Mucosa of rectum (tissue), 2 donors: Measurements from ENCODE around the gene SLF1.

ENCODE experiments used
- H3K27ac ChIP-seq, 2 donors: one replicate each; pipeline ENCODE4 v1.7.0; 2013; ENCODE audit warnings: inconsistent platforms in 2 of 2, low read depth in 2 of 2, low read length in 2 of 2
- H3K27me3 ChIP-seq, 2 donors: one replicate each; pipeline ENCODE4 v1.7.0; 2013; ENCODE audit warnings: low read length in 2 of 2; ENCODE audit not compliant: control insufficient read depth in 2 of 2, insufficient read depth in 2 of 2
- H3K36me3 ChIP-seq, 2 donors: one replicate each; pipeline ENCODE4 v1.7.0; 2013; ENCODE audit warnings: low read length in 2 of 2; ENCODE audit not compliant: control insufficient read depth in 2 of 2, insufficient read depth in 2 of 2
- H3K4me1 ChIP-seq, 2 donors: one replicate each; pipeline ENCODE4 v1.7.0; 2013; ENCODE audit warnings: low read length in 2 of 2, mild to moderate bottlenecking in 1 of 2; ENCODE audit not compliant: control insufficient read depth in 2 of 2, insufficient read depth in 2 of 2
- H3K4me3 ChIP-seq, 2 donors: one replicate each; pipeline ENCODE4 v1.7.0; 2013; ENCODE audit warnings: low read length in 2 of 2
- H3K9ac ChIP-seq, 2 donors: one replicate each; pipeline ENCODE4 v1.7.0; 2013; ENCODE audit warnings: low read length in 2 of 2, low read depth in 1 of 2, mild to moderate bottlenecking in 1 of 2
- H3K9me3 ChIP-seq, 2 donors: one replicate each; pipeline ENCODE4 v1.7.0; 2013; ENCODE audit warnings: low read length in 2 of 2; ENCODE audit not compliant: control insufficient read depth in 2 of 2
- donor health status: healthy.
- donor health status: Normal muscosa, but diverticular disease.

SLF1 gene

GRCh38 chr5:94658272-94658671 is 39.8 kb downstream of the SLF1 start:
- Histone ChIP-seq H3K9me3 (no peaks in the 10 kb centered on the region), H3K9ac (no peak overlapping the region), H3K36me3 (peaks cover 4 to 6% of the 10 kb centered on the region in 2 donors), H3K4me3 (no peak overlapping the region), H3K4me1 (no peaks in the 10 kb centered on the region), H3K27me3 (no peaks in the 10 kb centered on the region), H3K27ac (no peak overlapping the region)

GRCh38 chr5:94660506-94660905 is 42.0 kb downstream of the SLF1 start:
- Histone ChIP-seq H3K27me3 (no peaks in the 10 kb centered on the region), H3K4me3 (no peak overlapping the region), H3K36me3 (peaks cover 5 to 8% of the 10 kb centered on the region in 2 donors), H3K9me3 (no peaks in the 10 kb centered on the region), H3K9ac (no peak overlapping the region), H3K27ac (no peak overlapping the region), H3K4me1 (no peaks in the 10 kb centered on the region)

- Histone ChIP-seq H3K4me3 (no peak overlapping the region), H3K9ac (no peak overlapping the region), H3K9me3 (no peaks in the 10 kb centered on the region), H3K4me1 (no peaks in the 10 kb centered on the region), H3K36me3 (peaks cover 5 to 8% of the 10 kb centered on the region in 2 donors), H3K27ac (no peak overlapping the region), H3K27me3 (no peaks in the 10 kb centered on the region)
Observed at GRCh38 chr5:94661086-94661485, 42.6 kb downstream of the SLF1 start.

GRCh38 chr5:94667937-94668336 is 49.5 kb downstream of the SLF1 start:
- H3K9ac ChIP-seq, result no peak overlapping the region
- no peak overlapping the region for H3K27ac ChIP-seq
- H3K9me3 ChIP-seq, result no peaks in the 10 kb centered on the region
- no peaks in the 10 kb centered on the region for H3K4me1 ChIP-seq
- no peak overlapping the region for H3K4me3 ChIP-seq
- peaks cover 4 to 5% of the 10 kb centered on the region in 2 donors for H3K36me3 ChIP-seq
- no peaks in the 10 kb centered on the region for H3K27me3 ChIP-seq

- Histone ChIP-seq H3K9ac (no peak overlapping the region), H3K4me3 (no peak overlapping the region), H3K4me1 (no peaks in the 10 kb centered on the region), H3K27ac (no peak overlapping the region), H3K27me3 (no peaks in the 10 kb centered on the region), H3K36me3 (no peaks in the 10 kb centered on the region), H3K9me3 (no peaks in the 10 kb centered on the region)
Observed at GRCh38 chr5:94670726-94671125, 52.3 kb downstream of the SLF1 start.

GRCh38 chr5:94672746-94673145 is 54.3 kb downstream of the SLF1 start:
- Histone ChIP-seq H3K4me1 (no peaks in the 10 kb centered on the region), H3K36me3 (peaks cover 0 to 3% of the 10 kb centered on the region in 2 donors)

GRCh38 chr5:94674490-94675382 is 56.3 kb downstream of the SLF1 start:
- Histone ChIP-seq H3K9me3 (no peaks in the 10 kb centered on the region), H3K27ac (no peak overlapping the region), H3K27me3 (no peaks in the 10 kb centered on the region), H3K4me1 (no peaks in the 10 kb centered on the region), H3K36me3 (peaks cover 0 to 3% of the 10 kb centered on the region in 2 donors), H3K9ac (no peak overlapping the region), H3K4me3 (no peak overlapping the region)

More at GRCh38 chr5:94672746-94673145, 54.3 kb downstream of the SLF1 start:
- no peak overlapping the region for H3K27ac ChIP-seq
- no peak overlapping the region for H3K9ac ChIP-seq
- H3K9me3 ChIP-seq, result no peaks in the 10 kb centered on the region
- no peak overlapping the region for H3K4me3 ChIP-seq
- no peaks in the 10 kb centered on the region for H3K27me3 ChIP-seq

GRCh38 chr5:94675965-94676618 is 57.6 kb downstream of the SLF1 start:
- Histone ChIP-seq H3K9ac (no peak overlapping the region), H3K27ac (no peak overlapping the region), H3K36me3 (peaks cover 0 to 3% of the 10 kb centered on the region in 2 donors), H3K9me3 (no peaks in the 10 kb centered on the region), H3K27me3 (no peaks in the 10 kb centered on the region), H3K4me1 (no peaks in the 10 kb centered on the region), H3K4me3 (no peak overlapping the region)

GRCh38 chr5:94682814-94683520 is 64.5 kb downstream of the SLF1 start:
- Histone ChIP-seq H3K9me3 (no peaks in the 10 kb centered on the region), H3K27ac (no peak overlapping the region), H3K27me3 (no peaks in the 10 kb centered on the region), H3K4me1 (no peaks in the 10 kb centered on the region), H3K4me3 (no peak overlapping the region), H3K9ac (no peak overlapping the region), H3K36me3 (no peaks in the 10 kb centered on the region)

- H3K9me3 ChIP-seq, result no peaks in the 10 kb centered on the region
- no peak overlapping the region for H3K9ac ChIP-seq
- H3K4me1 ChIP-seq, result no peaks in the 10 kb centered on the region
- H3K36me3 ChIP-seq, result peaks cover 3 to 5% of the 10 kb centered on the region in 2 donors
- H3K4me3 ChIP-seq, result no peak overlapping the region
- no peak overlapping the region for H3K27ac ChIP-seq
- no peaks in the 10 kb centered on the region for H3K27me3 ChIP-seq
Observed at GRCh38 chr5:94689908-94690307, 71.4 kb downstream of the SLF1 start.
